ENCODE measurements around the gene FAM174B. TPM values are rescaled to one million over a fixed set of nuclear protein-coding genes. Genes with fewer than 3 reads are reported as not detected.
A peak's percentile ranks its signal among the peaks of the same experiment; 100 is the strongest.

FAM174B gene
- total RNA-seq (1 to 10 TPM; 2.5 to 3.8 TPM), polyA plus RNA-seq (1 to 10 TPM; 3.7 to 4.5 TPM)

DNA sequence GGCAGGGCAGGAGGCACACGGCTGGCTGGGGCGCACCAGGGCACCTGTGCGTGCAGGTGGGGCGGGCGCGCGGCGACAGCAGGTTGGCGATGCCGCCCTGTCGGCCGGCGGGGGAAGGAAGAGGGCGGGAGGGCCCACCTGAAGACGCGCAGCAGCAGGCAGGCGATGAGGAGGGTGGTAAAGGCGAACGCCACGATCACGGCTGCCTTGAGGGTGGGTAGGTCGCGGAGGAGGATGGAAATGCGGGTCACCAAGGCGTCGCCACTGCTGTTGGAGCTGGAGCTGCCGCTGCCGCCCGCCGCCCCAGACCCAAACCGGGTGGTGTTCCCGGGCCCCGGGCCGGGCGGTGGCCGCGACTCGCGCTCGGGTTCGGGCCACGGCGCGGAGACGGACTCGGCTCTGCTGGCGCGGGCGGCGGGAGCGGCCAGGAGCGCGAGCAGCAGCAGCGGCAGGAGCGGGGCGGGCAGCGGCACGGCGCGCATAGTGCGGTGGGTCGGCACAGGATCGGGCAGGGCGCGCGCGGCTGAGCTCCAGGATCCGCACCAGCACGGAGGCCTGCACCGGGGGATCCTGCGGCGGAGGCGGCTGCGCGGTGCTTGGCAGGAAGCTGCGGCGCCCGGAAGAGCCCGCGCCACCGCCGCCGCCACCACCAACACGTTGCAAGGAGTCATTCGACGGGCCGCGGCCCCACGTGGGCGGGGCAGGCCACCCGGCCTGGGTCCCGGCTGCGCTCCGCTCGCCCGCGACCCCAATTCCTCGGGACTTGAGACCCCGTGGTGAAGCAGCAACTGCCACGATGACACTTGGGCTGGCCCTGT, at the start of gene FAM174B:
TSS of gene FAM174B (minus strand) at position 598 of the 818 bp plus-strand sequence.
- Histone ChIP-seq H3K9ac (ENCODE audit: low read depth in 1 of 2, low read length in 2 of 2) (no peak within 1 kb of the TSS), H3K9me3 (ENCODE audit: control insufficient read depth in 4 of 4, low read length in 3 of 4) (no peaks in the 10 kb centered on the region), H3K27me3 (ENCODE audit: control insufficient read depth in 4 of 4, insufficient read depth in 4 of 4, low read length in 3 of 4) (peaks cover 0 to 2% (median 0%) of the 10 kb centered on the region in 4 donors), H3K4me1 (ENCODE audit: control insufficient read depth in 4 of 4, insufficient read depth in 4 of 4, low read length in 3 of 4) (peaks cover 3 to 10% (median 8%) of the 10 kb centered on the region in 4 donors), H3K36me3 (ENCODE audit: control insufficient read depth in 4 of 4, insufficient read depth in 3 of 4, low read depth in 1 of 4, low read length in 3 of 4) (no peaks in the 10 kb centered on the region), H3K27ac (ENCODE audit: low read depth in 1 of 2, low read length in 2 of 2) (peak within 1 kb of the TSS in 1 of 2 donors; percentile 29), H3K4me3 (ENCODE audit: low read depth in 1 of 3, low read length in 3 of 3) (peak within 1 kb of the TSS in 2 of 3 donors; percentile 60 to 76)
- TF ChIP-seq RXRA (IDR thresholded peaks at IDR 0.05) (no peak), YY1 (IDR thresholded peaks at IDR 0.05) (no peak), SP1 (IDR thresholded peaks at IDR 0.05) (no peak), NR2F2 (IDR thresholded peaks at IDR 0.05) (no peak), EGR1 (IDR thresholded peaks at IDR 0.05; ENCODE audit: low read depth in 2 of 2) (no peak), JUND (IDR thresholded peaks at IDR 0.05) (no peak), HNF4G (IDR thresholded peaks at IDR 0.05) (no peak), FOXA1 (IDR thresholded peaks at IDR 0.05) (no peak), RAD21 (IDR thresholded peaks at IDR 0.05) (no peak), TAF1 (conservative IDR thresholded peaks at IDR 0.05) (no peak), FOXA2 (IDR thresholded peaks at IDR 0.05) (no peak)
- TF ChIP-seq, protein P1, sequence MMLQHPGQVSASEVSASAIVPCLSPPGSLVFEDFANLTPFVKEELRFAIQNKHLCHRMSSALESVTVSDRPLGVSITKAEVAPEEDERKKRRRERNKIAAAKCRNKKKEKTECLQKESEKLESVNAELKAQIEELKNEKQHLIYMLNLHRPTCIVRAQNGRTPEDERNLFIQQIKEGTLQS (IDR thresholded peaks at IDR 0.05), result no peak
- TF ChIP-seq, protein P2, sequence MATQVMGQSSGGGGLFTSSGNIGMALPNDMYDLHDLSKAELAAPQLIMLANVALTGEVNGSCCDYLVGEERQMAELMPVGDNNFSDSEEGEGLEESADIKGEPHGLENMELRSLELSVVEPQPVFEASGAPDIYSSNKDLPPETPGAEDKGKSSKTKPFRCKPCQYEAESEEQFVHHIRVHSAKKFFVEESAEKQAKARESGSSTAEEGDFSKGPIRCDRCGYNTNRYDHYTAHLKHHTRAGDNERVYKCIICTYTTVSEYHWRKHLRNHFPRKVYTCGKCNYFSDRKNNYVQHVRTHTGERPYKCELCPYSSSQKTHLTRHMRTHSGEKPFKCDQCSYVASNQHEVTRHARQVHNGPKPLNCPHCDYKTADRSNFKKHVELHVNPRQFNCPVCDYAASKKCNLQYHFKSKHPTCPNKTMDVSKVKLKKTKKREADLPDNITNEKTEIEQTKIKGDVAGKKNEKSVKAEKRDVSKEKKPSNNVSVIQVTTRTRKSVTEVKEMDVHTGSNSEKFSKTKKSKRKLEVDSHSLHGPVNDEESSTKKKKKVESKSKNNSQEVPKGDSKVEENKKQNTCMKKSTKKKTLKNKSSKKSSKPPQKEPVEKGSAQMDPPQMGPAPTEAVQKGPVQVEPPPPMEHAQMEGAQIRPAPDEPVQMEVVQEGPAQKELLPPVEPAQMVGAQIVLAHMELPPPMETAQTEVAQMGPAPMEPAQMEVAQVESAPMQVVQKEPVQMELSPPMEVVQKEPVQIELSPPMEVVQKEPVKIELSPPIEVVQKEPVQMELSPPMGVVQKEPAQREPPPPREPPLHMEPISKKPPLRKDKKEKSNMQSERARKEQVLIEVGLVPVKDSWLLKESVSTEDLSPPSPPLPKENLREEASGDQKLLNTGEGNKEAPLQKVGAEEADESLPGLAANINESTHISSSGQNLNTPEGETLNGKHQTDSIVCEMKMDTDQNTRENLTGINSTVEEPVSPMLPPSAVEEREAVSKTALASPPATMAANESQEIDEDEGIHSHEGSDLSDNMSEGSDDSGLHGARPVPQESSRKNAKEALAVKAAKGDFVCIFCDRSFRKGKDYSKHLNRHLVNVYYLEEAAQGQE (IDR thresholded peaks at IDR 0.05), result no peak
- TF ChIP-seq, protein P3, sequence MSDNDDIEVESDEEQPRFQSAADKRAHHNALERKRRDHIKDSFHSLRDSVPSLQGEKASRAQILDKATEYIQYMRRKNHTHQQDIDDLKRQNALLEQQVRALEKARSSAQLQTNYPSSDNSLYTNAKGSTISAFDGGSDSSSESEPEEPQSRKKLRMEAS (IDR thresholded peaks at IDR 0.05), result no peak
- WGBS, result 2% methylated on average over 100 of the region's 100 CpGs
- DNase-seq (ENCODE audit: low spot score), result no peak

DNA sequence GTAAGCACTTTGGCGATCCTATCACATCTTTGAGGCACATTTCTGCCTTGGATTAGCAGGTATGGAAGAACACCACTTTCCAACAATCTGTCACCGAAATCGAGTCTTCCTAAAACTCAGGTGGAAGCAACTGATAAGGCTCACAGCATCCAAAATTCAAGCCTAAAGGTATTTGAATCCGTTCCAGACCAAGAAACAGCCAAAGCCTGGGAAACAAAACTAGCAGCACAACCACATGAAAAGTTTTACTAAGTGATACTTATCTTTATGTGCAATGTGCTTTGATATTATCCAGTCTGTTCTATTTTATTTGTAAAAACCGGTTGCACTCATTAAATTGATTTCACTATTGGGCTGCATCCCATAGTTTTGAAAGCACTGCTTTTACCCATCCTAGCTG, 40.5 kb upstream of the FAM174B start:
- Histone ChIP-seq H3K4me1 (ENCODE audit: control insufficient read depth in 4 of 4, insufficient read depth in 4 of 4, low read length in 3 of 4) (no peaks in the 10 kb centered on the region), H3K9me3 (ENCODE audit: control insufficient read depth in 4 of 4, low read length in 3 of 4) (no peaks in the 10 kb centered on the region), H3K27me3 (ENCODE audit: control insufficient read depth in 4 of 4, insufficient read depth in 4 of 4, low read length in 3 of 4) (no peaks in the 10 kb centered on the region), H3K27ac (ENCODE audit: low read depth in 1 of 2, low read length in 2 of 2) (no peak overlapping the region), H3K36me3 (ENCODE audit: control insufficient read depth in 4 of 4, insufficient read depth in 3 of 4, low read depth in 1 of 4, low read length in 3 of 4) (no peaks in the 10 kb centered on the region), H3K4me3 (ENCODE audit: low read depth in 1 of 3, low read length in 3 of 3) (no peak overlapping the region), H3K9ac (ENCODE audit: low read depth in 1 of 2, low read length in 2 of 2) (no peak overlapping the region)
- DNase-seq (ENCODE audit: low spot score), result no peak
- TF ChIP-seq, protein P4, sequence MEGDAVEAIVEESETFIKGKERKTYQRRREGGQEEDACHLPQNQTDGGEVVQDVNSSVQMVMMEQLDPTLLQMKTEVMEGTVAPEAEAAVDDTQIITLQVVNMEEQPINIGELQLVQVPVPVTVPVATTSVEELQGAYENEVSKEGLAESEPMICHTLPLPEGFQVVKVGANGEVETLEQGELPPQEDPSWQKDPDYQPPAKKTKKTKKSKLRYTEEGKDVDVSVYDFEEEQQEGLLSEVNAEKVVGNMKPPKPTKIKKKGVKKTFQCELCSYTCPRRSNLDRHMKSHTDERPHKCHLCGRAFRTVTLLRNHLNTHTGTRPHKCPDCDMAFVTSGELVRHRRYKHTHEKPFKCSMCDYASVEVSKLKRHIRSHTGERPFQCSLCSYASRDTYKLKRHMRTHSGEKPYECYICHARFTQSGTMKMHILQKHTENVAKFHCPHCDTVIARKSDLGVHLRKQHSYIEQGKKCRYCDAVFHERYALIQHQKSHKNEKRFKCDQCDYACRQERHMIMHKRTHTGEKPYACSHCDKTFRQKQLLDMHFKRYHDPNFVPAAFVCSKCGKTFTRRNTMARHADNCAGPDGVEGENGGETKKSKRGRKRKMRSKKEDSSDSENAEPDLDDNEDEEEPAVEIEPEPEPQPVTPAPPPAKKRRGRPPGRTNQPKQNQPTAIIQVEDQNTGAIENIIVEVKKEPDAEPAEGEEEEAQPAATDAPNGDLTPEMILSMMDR (IDR thresholded peaks at IDR 0.05; ENCODE audit: low read depth, low read length, missing input control), result no peak
- TF ChIP-seq SP1 (IDR thresholded peaks at IDR 0.05), result no peak
- no peak for TF ChIP-seq YY1 (IDR thresholded peaks at IDR 0.05)
- TF ChIP-seq HNF4G (IDR thresholded peaks at IDR 0.05), result no peak
- 80% methylated on average over 5 of the region's 5 CpGs for WGBS

Measured in liver (tissue), 9 donors.